HepG2 (cell line): ENCODE data around the gene TLR5. TPM values are rescaled to one million over a fixed set of nuclear protein-coding genes. Genes with fewer than 3 reads are reported as not detected.

Experiments used
- ATAC-seq: fragments of 200-7000 bp; cut with Tn5 transposase; 3 replicates; pipeline ENCODE4 v1.9.1; 2020; ENCODE audit warnings: mild to moderate bottlenecking, moderate library complexity
- BruUV-seq: library from RNA; stranded (reverse); fragments of 400-500 nt; replicated peaks from 2 replicates; lab custom pipeline; 2021; lab: Mats Ljungman, UMichigan
- CTCF ChIA-PET: fragments of 300-600 bp; formaldehyde crosslinking; extraction: SDS; loops from one replicate; lab custom pipeline; 2021; ENCODE audit warnings: low total read pairs, inconsistent platforms, low intra/inter-chr PET ratio; lab: Yijun Ruan, JAX
- POLR2A ChIA-PET: fragments of 350-600 bp; sonication (Branson Sonifier 250); formaldehyde crosslinking; loops from one replicate; lab custom pipeline; 2020; ENCODE audit warnings: antibody characterized with exemption, inconsistent platforms; lab: Yijun Ruan, JAX
- DNase-seq: peaks from one replicate; pipeline ENCODE4 v3.0.0-alpha.2; 2015; ENCODE audit warnings: low spot score
- FAIRE-seq: peaks from 3 replicates; lab custom pipeline; 2011; peaks lifted over from hg19 to GRCh38; lab: Jason Lieb, UNC
- H2AFZ ChIP-seq: one replicate; pipeline ENCODE4 v1.6.1; 2011; ENCODE audit warnings: low read length, inconsistent platforms
- H3K27ac ChIP-seq: fragments of 300-600 bp; 3 replicates; pipeline ENCODE4 v1.8.0; 2011; ENCODE audit warnings: mixed run types, mild to moderate bottlenecking, mixed read lengths, low read length, inconsistent platforms; ENCODE audit not compliant: insufficient read depth; ENCODE audit errors: extremely low read length
- H3K27me3 ChIP-seq, 2 experiments: fragments of 200-600 bp in 1 of 2; 2 replicates in 1 of 2; 3 replicates in 1 of 2; pipeline versions ENCODE4 v1.6.0 to v1.8.0; 2011; ENCODE audit warnings: low read length in 2 of 2, mild to moderate bottlenecking in 2 of 2, moderate library complexity in 2 of 2, inconsistent platforms in 1 of 2; ENCODE audit not compliant: insufficient read depth in 2 of 2, control insufficient read depth in 1 of 2
- H3K36me3 ChIP-seq, 2 experiments: fragments of 200-600 bp in 1 of 2; replicated peaks in 1 of 2; 2 replicates in 1 of 2; 3 replicates in 1 of 2; pipeline versions ENCODE4 v1.5.1 to v1.8.0; 2011; ENCODE audit warnings: low read length in 2 of 2, inconsistent platforms in 1 of 2; ENCODE audit not compliant: insufficient read depth in 2 of 2, control insufficient read depth in 1 of 2
- H3K4me1 ChIP-seq: 2 replicates; pipeline ENCODE4 v1.5.1; 2012; ENCODE audit warnings: low read length, inconsistent platforms; ENCODE audit not compliant: insufficient read depth
- H3K4me2 ChIP-seq: 2 replicates; pipeline ENCODE4 v1.6.0; 2011; ENCODE audit warnings: low read depth, low read length, inconsistent platforms
- H3K4me3 ChIP-seq, 3 experiments: fragments of 200-600 bp in 1 of 3; sonication (generic), shearing (Covaris generic) in 1 of 3; replicated peaks in 1 of 3; 2 replicates each; pipeline ENCODE4 v1.5.1; 2011 to 2016; ENCODE audit warnings: low read length in 3 of 3, inconsistent platforms in 2 of 3, low read depth in 2 of 3, mild to moderate bottlenecking in 2 of 3, control low read depth in 1 of 3, mixed read lengths in 1 of 3; ENCODE audit not compliant: insufficient read depth in 1 of 3
- H3K79me2 ChIP-seq: one replicate; pipeline ENCODE4 v1.6.1; 2011; ENCODE audit warnings: low read length, inconsistent platforms; ENCODE audit not compliant: insufficient read depth
- H3K9ac ChIP-seq: 2 replicates; pipeline ENCODE4 v1.6.0; 2011; ENCODE audit warnings: mild to moderate bottlenecking, low read depth, low read length, inconsistent platforms; ENCODE audit not compliant: insufficient read depth
- H3K9me3 ChIP-seq: 2 replicates; pipeline ENCODE4 v1.5.1; 2012; ENCODE audit warnings: mild to moderate bottlenecking, low read length
- H4K20me1 ChIP-seq: 2 replicates; pipeline ENCODE4 v1.6.0; 2011; ENCODE audit warnings: inconsistent platforms, mild to moderate bottlenecking, low read length, moderate library complexity; ENCODE audit not compliant: insufficient read depth
- FOXK1 ChIP-seq: sonication (generic); formaldehyde crosslinking; IDR thresholded peaks from 2 replicates; pipeline ENCODE4 v1.4.0; 2020; ENCODE audit warnings: low read depth, missing genetic modification reagents, borderline replicate concordance
- IRF2 ChIP-seq: IDR thresholded peaks from 2 replicates; pipeline ENCODE4 v1.6.1; 2018; ENCODE audit warnings: missing genetic modification reagents, missing compliant biosample characterization
- KLF11 ChIP-seq: IDR thresholded peaks from 2 replicates; pipeline ENCODE4 v1.6.1; 2016; ENCODE audit warnings: missing compliant biosample characterization
- MIER3 ChIP-seq: IDR thresholded peaks from 2 replicates; pipeline ENCODE4 v1.6.1; 2016; ENCODE audit warnings: missing compliant biosample characterization, borderline replicate concordance
- MZF1 ChIP-seq: sonication (generic); formaldehyde crosslinking; IDR thresholded peaks from 2 replicates; pipeline ENCODE4 v1.8.1; 2023; ENCODE audit warnings: mild to moderate bottlenecking, missing genetic modification reagents, borderline replicate concordance
- NFRKB ChIP-seq: fragments of 450-650 bp; IDR thresholded peaks from 2 replicates; pipeline ENCODE4 v1.6.1; 2017
- SNAI1 ChIP-seq: sonication (generic); formaldehyde crosslinking; IDR thresholded peaks from 2 replicates; pipeline ENCODE4 v1.5.0; 2020; ENCODE audit warnings: mild to moderate bottlenecking, missing genetic modification reagents, borderline replicate concordance
- ZMYM4 ChIP-seq: sonication (generic); formaldehyde crosslinking; IDR thresholded peaks from 2 replicates; pipeline ENCODE4 v1.8.1; 2023; ENCODE audit warnings: mild to moderate bottlenecking, missing genetic modification reagents
- WGBS: methylation state at CpG from one replicate; pipeline ENCODE4 v1.1.6; 2017; ENCODE audit warnings: low lambda C conversion rate; 5-methylcytosine and 5-hydroxymethylcytosine counted together
- in situ Hi-C: cut with HindIII; loops from 2 replicates; pipeline ENCODE4 v1.10.0; 2017; ENCODE audit warnings: low pct_unique_long_range_greater_than_20kb; ENCODE audit not compliant: extremely low pct_ligation_motif_present
- intact Hi-C: fragments of 100-400 bp; cut with micrococcal nuclease; formaldehyde crosslinking; loops from one replicate; pipeline ENCODE4 v1.10.0; 2022; ENCODE audit not compliant: unreplicated experiment
- polyA plus RNA-seq, 8 experiments: library from polyadenylated mRNA; depleted of rRNA in 3 of 8; stranded (reverse) in 7 of 8; unstranded in 1 of 8; fragments of >200 nt; fragmentation: Illumina TruSeq in 4 of 8; extraction: Trizol in 4 of 8; gene quantifications; 2 replicates each; pipeline versions ENCODE4 v1.2.1 to v1.2.3, GENCODE V29; 2011 to 2016; ENCODE audit warnings: low read depth in 4 of 8, missing spikeins in 1 of 8, mixed read lengths in 1 of 8; ENCODE audit not compliant: insufficient read depth in 1 of 8
- total RNA-seq, 5 experiments: library from RNA; depleted of rRNA; stranded (reverse); fragments of >200 nt; fragmentation: Illumina TruSeq; extraction: Trizol; gene quantifications; 2 replicates each; pipeline ENCODE4 v1.2.3, GENCODE V29; 2016; ENCODE audit warnings: low read depth in 1 of 5
- TF ChIP-seq, protein P1 (sequence below): sonication (generic); formaldehyde crosslinking; IDR thresholded peaks from 2 replicates; pipeline ENCODE4 v1.5.1; 2020; ENCODE audit warnings: mild to moderate bottlenecking, missing genetic modification reagents, borderline replicate concordance
- TF ChIP-seq, protein P2 (sequence below): sonication (generic); formaldehyde crosslinking; IDR thresholded peaks from 2 replicates; pipeline ENCODE4 v1.8.1; 2022; ENCODE audit warnings: mild to moderate bottlenecking, missing genetic modification reagents
- TF ChIP-seq, protein P3 (sequence below): sonication (generic); formaldehyde crosslinking; IDR thresholded peaks from 2 replicates; pipeline ENCODE4 v1.4.0; 2020; ENCODE audit warnings: missing genetic modification reagents

TLR5 gene
- total and polyA plus RNA-seq, 2 of the 13 experiments (the other 11 are each of a cell fraction or from before 2014, with no cell fraction given) = not detected

DNA sequence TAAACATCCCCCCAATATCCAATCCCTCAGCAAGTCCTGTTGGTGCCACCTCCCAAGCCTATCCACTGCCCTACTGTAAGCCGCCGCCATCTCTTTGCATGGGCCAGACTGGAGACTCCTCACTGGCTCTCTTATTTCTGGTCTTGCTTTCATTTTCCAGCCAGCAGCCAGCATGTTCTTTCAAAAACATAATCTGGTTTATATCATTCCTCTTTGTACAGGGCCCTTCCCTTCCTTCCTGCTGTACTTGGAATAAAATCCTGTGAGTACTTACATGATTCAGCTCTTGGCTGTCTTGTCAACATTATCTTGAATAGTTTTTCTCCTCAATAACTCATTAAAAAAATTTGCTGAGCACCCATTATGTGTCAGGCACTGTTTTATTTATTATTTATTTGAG, 28.2 kb downstream of the TLR5 start:
- no peak overlapping the region for H2AFZ ChIP-seq
- FAIRE-seq = no peak
- CTCF ChIA-PET = no interaction called here
- POLR2A ChIA-PET = no interaction called here
- no TSS peak for BruUV-seq
- no peak for ATAC-seq
- H3K4me2 ChIP-seq = no peak overlapping the region
- DNase-seq = no peak
- no peaks in the 10 kb centered on the region for H3K36me3 ChIP-seq
- H3K4me3 ChIP-seq = no peak overlapping the region
- in situ Hi-C loops = no loop called here
- H4K20me1 ChIP-seq = no peaks in the 10 kb centered on the region
- H3K27ac ChIP-seq = no peak overlapping the region
- peaks cover 10% of the 10 kb centered on the region for H3K4me1 ChIP-seq
- TF ChIP-seq, protein P1, sequence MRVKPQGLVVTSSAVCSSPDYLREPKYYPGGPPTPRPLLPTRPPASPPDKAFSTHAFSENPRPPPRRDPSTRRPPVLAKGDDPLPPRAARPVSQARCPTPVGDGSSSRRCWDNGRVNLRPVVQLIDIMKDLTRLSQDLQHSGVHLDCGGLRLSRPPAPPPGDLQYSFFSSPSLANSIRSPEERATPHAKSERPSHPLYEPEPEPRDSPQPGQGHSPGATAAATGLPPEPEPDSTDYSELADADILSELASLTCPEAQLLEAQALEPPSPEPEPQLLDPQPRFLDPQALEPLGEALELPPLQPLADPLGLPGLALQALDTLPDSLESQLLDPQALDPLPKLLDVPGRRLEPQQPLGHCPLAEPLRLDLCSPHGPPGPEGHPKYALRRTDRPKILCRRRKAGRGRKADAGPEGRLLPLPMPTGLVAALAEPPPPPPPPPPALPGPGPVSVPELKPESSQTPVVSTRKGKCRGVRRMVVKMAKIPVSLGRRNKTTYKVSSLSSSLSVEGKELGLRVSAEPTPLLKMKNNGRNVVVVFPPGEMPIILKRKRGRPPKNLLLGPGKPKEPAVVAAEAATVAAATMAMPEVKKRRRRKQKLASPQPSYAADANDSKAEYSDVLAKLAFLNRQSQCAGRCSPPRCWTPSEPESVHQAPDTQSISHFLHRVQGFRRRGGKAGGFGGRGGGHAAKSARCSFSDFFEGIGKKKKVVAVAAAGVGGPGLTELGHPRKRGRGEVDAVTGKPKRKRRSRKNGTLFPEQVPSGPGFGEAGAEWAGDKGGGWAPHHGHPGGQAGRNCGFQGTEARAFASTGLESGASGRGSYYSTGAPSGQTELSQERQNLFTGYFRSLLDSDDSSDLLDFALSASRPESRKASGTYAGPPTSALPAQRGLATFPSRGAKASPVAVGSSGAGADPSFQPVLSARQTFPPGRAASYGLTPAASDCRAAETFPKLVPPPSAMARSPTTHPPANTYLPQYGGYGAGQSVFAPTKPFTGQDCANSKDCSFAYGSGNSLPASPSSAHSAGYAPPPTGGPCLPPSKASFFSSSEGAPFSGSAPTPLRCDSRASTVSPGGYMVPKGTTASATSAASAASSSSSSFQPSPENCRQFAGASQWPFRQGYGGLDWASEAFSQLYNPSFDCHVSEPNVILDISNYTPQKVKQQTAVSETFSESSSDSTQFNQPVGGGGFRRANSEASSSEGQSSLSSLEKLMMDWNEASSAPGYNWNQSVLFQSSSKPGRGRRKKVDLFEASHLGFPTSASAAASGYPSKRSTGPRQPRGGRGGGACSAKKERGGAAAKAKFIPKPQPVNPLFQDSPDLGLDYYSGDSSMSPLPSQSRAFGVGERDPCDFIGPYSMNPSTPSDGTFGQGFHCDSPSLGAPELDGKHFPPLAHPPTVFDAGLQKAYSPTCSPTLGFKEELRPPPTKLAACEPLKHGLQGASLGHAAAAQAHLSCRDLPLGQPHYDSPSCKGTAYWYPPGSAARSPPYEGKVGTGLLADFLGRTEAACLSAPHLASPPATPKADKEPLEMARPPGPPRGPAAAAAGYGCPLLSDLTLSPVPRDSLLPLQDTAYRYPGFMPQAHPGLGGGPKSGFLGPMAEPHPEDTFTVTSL = no peak
- TF ChIP-seq SNAI1 (CRISPR knock-in tag) (no peak), ZMYM4 (CRISPR knock-in tag) (no peak), KLF11 (CRISPR knock-in tag) (no peak), FOXK1 (CRISPR knock-in tag) (no peak), MZF1 (no peak), NFRKB (no peak), MIER3 (CRISPR knock-in tag) (no peak), IRF2 (CRISPR knock-in tag) (no peak)
- TF ChIP-seq, protein P2, sequence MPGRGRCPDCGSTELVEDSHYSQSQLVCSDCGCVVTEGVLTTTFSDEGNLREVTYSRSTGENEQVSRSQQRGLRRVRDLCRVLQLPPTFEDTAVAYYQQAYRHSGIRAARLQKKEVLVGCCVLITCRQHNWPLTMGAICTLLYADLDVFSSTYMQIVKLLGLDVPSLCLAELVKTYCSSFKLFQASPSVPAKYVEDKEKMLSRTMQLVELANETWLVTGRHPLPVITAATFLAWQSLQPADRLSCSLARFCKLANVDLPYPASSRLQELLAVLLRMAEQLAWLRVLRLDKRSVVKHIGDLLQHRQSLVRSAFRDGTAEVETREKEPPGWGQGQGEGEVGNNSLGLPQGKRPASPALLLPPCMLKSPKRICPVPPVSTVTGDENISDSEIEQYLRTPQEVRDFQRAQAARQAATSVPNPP = no peak
- TF ChIP-seq, protein P3, sequence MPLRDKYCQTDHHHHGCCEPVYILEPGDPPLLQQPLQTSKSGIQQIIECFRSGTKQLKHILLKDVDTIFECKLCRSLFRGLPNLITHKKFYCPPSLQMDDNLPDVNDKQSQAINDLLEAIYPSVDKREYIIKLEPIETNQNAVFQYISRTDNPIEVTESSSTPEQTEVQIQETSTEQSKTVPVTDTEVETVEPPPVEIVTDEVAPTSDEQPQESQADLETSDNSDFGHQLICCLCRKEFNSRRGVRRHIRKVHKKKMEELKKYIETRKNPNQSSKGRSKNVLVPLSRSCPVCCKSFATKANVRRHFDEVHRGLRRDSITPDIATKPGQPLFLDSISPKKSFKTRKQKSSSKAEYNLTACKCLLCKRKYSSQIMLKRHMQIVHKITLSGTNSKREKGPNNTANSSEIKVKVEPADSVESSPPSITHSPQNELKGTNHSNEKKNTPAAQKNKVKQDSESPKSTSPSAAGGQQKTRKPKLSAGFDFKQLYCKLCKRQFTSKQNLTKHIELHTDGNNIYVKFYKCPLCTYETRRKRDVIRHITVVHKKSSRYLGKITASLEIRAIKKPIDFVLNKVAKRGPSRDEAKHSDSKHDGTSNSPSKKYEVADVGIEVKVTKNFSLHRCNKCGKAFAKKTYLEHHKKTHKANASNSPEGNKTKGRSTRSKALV (CRISPR knock-in tag) = no peak
- no peaks in the 10 kb centered on the region for H3K9me3 ChIP-seq
- H3K27me3 ChIP-seq = peaks cover 1 to 10% of the 10 kb centered on the region in 2 experiments; a peak in 1 of 5 replicates
- intact Hi-C loops = no loop called here
- no peaks in the 10 kb centered on the region for H3K79me2 ChIP-seq
- WGBS = 94% methylated on average over 2 of the region's 2 CpGs
- no peak overlapping the region for H3K9ac ChIP-seq
